WTC11 (cell line): ENCODE measurements around the gene CFAP119. TPM values are rescaled to one million over a fixed set of nuclear protein-coding genes. Genes with fewer than 3 reads are reported as not detected.

Source experiments
- ATAC-seq: fragments of 200-7000 bp; cut with Tn5 transposase; 2 replicates; pipeline ENCODE4 v1.10.0; 2021; ENCODE audit warnings: mild to moderate bottlenecking, moderate library complexity
- CTCF ChIA-PET: fragments of 300-600 bp; sonication (Branson Sonifier 250); formaldehyde crosslinking; loops from one replicate; lab custom pipeline; 2021; ENCODE audit warnings: antibody characterized with exemption; lab: Charles Lee
- POLR2A ChIA-PET: fragments of 350-600 bp; sonication (Branson Sonifier 250); formaldehyde crosslinking; loops from one replicate; lab custom pipeline; 2021; ENCODE audit warnings: antibody characterized with exemption; lab: Charles Lee
- DNase-seq: peaks from one replicate; pipeline ENCODE4 v3.0.0; 2021; ENCODE audit warnings: low spot score
- H3K27ac Mint-ChIP-seq: 2 replicates; pipeline ENCODE4 v1.8.0; 2021; ENCODE audit warnings: mixed read lengths
- H3K27me3 Mint-ChIP-seq: 2 replicates; pipeline ENCODE4 v1.8.0; 2021; ENCODE audit warnings: low read depth, mild to moderate bottlenecking, moderate library complexity, mixed read lengths
- H3K36me3 Mint-ChIP-seq: 2 replicates; pipeline ENCODE4 v1.8.0; 2021; ENCODE audit warnings: mixed read lengths
- H3K4me1 Mint-ChIP-seq: 2 replicates; pipeline ENCODE4 v1.8.0; 2022; ENCODE audit warnings: mixed read lengths
- H3K4me3 Mint-ChIP-seq: 2 replicates; pipeline ENCODE4 v1.8.0; 2021; ENCODE audit warnings: mild to moderate bottlenecking, moderate library complexity, mixed read lengths
- H3K9me3 Mint-ChIP-seq: 2 replicates; pipeline ENCODE4 v1.8.0; 2021; ENCODE audit warnings: mixed read lengths
- ATF1 ChIP-seq: sonication (generic); formaldehyde crosslinking; IDR thresholded peaks from 2 replicates; pipeline ENCODE4 v1.8.1; 2023; ENCODE audit warnings: mild to moderate bottlenecking, moderate library complexity, missing genetic modification reagents
- ELF4 ChIP-seq: sonication (generic); formaldehyde crosslinking; IDR thresholded peaks from 2 replicates; pipeline ENCODE4 v1.8.1; 2022; ENCODE audit warnings: low read depth, mild to moderate bottlenecking, moderate library complexity, missing genetic modification reagents
- EMX1 ChIP-seq: fragments of 250-450 bp; sonication (Bioruptor Pico); IDR thresholded peaks from 2 replicates; pipeline ENCODE4 v1.8.0; 2021; ENCODE audit warnings: mild to moderate bottlenecking
- NR3C1 ChIP-seq: sonication (generic); formaldehyde crosslinking; conservative IDR thresholded peaks from 2 replicates; pipeline ENCODE4 v1.8.1; 2023; ENCODE audit warnings: low read depth, mild to moderate bottlenecking, missing genetic modification reagents
- RELA ChIP-seq: sonication (generic); formaldehyde crosslinking; IDR thresholded peaks from 2 replicates; pipeline ENCODE4 v1.8.1; 2022; ENCODE audit warnings: missing genetic modification reagents, mild to moderate bottlenecking, borderline replicate concordance
- SOX15 ChIP-seq: fragments of 250-450 bp; sonication (Bioruptor Pico); IDR thresholded peaks from 2 replicates; pipeline ENCODE4 v1.9.0; 2021; ENCODE audit warnings: mild to moderate bottlenecking
- TCF7 ChIP-seq: sonication (generic); formaldehyde crosslinking; IDR thresholded peaks from 2 replicates; pipeline ENCODE4 v1.8.0; 2022; ENCODE audit warnings: mild to moderate bottlenecking, low read depth, missing genetic modification reagents, moderate library complexity
- ZBTB21 ChIP-seq: sonication (generic); formaldehyde crosslinking; IDR thresholded peaks from 2 replicates; pipeline ENCODE4 v1.8.1; 2023; ENCODE audit warnings: mild to moderate bottlenecking, missing genetic modification reagents, borderline replicate concordance
- ZNF232 ChIP-seq: sonication (generic); formaldehyde crosslinking; IDR thresholded peaks from 2 replicates; pipeline ENCODE4 v1.8.0; 2022; ENCODE audit warnings: mild to moderate bottlenecking, missing genetic modification reagents
- ZNF263 ChIP-seq: sonication (generic); formaldehyde crosslinking; IDR thresholded peaks from 2 replicates; pipeline ENCODE4 v1.8.1; 2022; ENCODE audit warnings: low read depth, mild to moderate bottlenecking, moderate library complexity, missing genetic modification reagents
- ZNF281 ChIP-seq: sonication (generic); formaldehyde crosslinking; IDR thresholded peaks from 2 replicates; pipeline ENCODE4 v1.8.0; 2023; ENCODE audit warnings: mild to moderate bottlenecking, missing genetic modification reagents
- ZNF317 ChIP-seq: sonication (generic); formaldehyde crosslinking; IDR thresholded peaks from 2 replicates; pipeline ENCODE4 v1.8.1; 2023; ENCODE audit warnings: low read depth, mild to moderate bottlenecking, moderate library complexity, missing genetic modification reagents, borderline replicate concordance
- ZNF416 ChIP-seq: fragments of 250-450 bp; sonication (Bioruptor Pico); IDR thresholded peaks from 2 replicates; pipeline ENCODE4 v1.9.0; 2021; ENCODE audit warnings: mild to moderate bottlenecking, inconsistent platforms
- ZNF532 ChIP-seq: fragments of 250-450 bp; sonication (Bioruptor Pico); IDR thresholded peaks from 2 replicates; pipeline ENCODE4 v1.9.0; 2021; ENCODE audit warnings: mild to moderate bottlenecking, borderline replicate concordance
- total RNA-seq: library from RNA; stranded (reverse); gene quantifications from 3 replicates; pipeline ENCODE4 v1.2.3, GENCODE V29; 2021
- TF ChIP-seq, protein P1 (sequence below): sonication (generic); formaldehyde crosslinking; IDR thresholded peaks from 2 replicates; pipeline ENCODE4 v1.8.0; 2022; ENCODE audit warnings: mild to moderate bottlenecking, missing genetic modification reagents
- TF ChIP-seq, protein P2 (sequence below): fragments of 200-600 bp; IDR thresholded peaks from 2 replicates; pipeline ENCODE4 v1.8.0; 2022; ENCODE audit warnings: antibody characterized with exemption
- TF ChIP-seq, protein P3 (sequence below): fragments of 250-450 bp; sonication (Bioruptor Pico); IDR thresholded peaks from 2 replicates; pipeline ENCODE4 v2.1.2; 2022; ENCODE audit warnings: mild to moderate bottlenecking, moderate library complexity

The CFAP119 gene
- total RNA-seq, 1 experiment from 2014 or later: 6.6 TPM

DNA sequence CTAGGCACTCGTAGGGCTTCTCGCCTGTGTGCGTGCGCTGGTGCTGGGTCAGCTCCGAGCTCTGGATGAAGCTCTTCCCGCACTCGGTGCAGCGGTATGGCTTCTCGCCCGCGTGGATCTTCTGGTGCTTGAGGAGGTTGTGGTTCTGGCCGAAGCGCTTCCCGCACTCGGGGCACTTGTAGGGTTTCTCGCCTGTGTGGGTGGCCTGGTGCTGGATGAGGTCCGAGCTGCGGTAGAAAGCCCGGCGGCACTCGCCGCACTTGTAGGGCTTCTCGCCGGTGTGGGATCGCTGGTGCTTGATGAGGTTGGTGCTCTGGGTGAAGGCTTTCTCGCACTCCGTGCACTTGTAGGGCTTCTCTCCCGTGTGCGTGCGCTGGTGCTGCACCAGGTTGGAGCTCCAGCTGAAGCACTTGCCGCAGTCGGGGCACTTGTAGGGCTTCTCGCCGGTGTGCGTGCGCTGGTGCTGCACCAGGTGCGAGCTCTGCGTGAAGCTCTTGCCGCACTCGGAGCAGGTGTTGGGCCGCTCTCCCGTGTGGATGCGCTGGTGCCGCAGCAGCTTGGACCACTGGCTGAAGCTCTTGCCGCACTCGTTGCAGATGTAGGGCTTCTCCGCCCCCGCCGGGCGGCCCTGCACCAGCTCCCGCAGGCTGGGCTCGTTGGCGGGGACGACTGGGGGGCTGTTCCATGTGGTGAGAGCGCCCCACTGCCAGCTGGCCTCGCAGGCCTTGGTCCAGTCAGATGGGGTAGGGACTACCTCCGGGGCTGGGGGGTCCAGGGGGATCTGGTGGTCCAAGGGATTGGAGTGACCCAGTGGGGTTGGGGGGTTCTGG, 21.6 kb upstream of the CFAP119 start (continued):
- no peak for TF ChIP-seq ZNF532 (CRISPR knock-in tag)
- TF ChIP-seq ZBTB21 (CRISPR knock-in tag): no peak
- TF ChIP-seq RELA (CRISPR knock-in tag): no peak
- TF ChIP-seq, protein P1, sequence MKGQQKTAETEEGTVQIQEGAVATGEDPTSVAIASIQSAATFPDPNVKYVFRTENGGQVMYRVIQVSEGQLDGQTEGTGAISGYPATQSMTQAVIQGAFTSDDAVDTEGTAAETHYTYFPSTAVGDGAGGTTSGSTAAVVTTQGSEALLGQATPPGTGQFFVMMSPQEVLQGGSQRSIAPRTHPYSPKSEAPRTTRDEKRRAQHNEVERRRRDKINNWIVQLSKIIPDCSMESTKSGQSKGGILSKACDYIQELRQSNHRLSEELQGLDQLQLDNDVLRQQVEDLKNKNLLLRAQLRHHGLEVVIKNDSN (CRISPR knock-in tag): no peak
- no peak for TF ChIP-seq EMX1 (CRISPR knock-in tag)
- no peak for TF ChIP-seq NR3C1 (CRISPR knock-in tag)
- TF ChIP-seq, protein P2, sequence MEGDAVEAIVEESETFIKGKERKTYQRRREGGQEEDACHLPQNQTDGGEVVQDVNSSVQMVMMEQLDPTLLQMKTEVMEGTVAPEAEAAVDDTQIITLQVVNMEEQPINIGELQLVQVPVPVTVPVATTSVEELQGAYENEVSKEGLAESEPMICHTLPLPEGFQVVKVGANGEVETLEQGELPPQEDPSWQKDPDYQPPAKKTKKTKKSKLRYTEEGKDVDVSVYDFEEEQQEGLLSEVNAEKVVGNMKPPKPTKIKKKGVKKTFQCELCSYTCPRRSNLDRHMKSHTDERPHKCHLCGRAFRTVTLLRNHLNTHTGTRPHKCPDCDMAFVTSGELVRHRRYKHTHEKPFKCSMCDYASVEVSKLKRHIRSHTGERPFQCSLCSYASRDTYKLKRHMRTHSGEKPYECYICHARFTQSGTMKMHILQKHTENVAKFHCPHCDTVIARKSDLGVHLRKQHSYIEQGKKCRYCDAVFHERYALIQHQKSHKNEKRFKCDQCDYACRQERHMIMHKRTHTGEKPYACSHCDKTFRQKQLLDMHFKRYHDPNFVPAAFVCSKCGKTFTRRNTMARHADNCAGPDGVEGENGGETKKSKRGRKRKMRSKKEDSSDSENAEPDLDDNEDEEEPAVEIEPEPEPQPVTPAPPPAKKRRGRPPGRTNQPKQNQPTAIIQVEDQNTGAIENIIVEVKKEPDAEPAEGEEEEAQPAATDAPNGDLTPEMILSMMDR: no peak
- no peak for TF ChIP-seq ZNF232 (CRISPR knock-in tag)
- TF ChIP-seq, protein P3, sequence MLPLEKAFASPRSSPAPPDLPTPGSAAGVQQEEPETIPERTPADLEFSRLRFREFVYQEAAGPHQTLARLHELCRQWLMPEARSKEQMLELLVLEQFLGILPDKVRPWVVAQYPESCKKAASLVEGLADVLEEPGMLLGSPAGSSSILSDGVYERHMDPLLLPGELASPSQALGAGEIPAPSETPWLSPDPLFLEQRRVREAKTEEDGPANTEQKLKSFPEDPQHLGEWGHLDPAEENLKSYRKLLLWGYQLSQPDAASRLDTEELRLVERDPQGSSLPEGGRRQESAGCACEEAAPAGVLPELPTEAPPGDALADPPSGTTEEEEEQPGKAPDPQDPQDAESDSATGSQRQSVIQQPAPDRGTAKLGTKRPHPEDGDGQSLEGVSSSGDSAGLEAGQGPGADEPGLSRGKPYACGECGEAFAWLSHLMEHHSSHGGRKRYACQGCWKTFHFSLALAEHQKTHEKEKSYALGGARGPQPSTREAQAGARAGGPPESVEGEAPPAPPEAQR (CRISPR knock-in tag): no peak
- no peak for TF ChIP-seq ZNF416

- Mint-ChIP-seq H3K36me3 (peaks cover 14% of the 10 kb centered on the region), H3K27me3 (no peaks in the 10 kb centered on the region), H3K4me1 (peaks cover 24% of the 10 kb centered on the region), H3K4me3 (no peak overlapping the region), H3K27ac (no peak overlapping the region), H3K9me3 (no peaks in the 10 kb centered on the region)
- DNase-seq (no peak), ATAC-seq (no peak)
- POLR2A ChIA-PET: interaction anchor here (1.4 to 1.8 kb wide), 2 partner anchors 23 to 25 kb away, joined by 7 to 9 read pairs; no protein-coding TSS in a partner anchor
- CTCF ChIA-PET: interaction anchor here (0.8 to 2.8 kb wide), 5 partner anchors 15 to 105 kb away, joined by 3 to 13 read pairs (median 5); no protein-coding TSS in a partner anchor
- TF ChIP-seq TCF7 (CRISPR knock-in tag): no peak
- TF ChIP-seq ZNF532 (CRISPR knock-in tag): no peak
- no peak for TF ChIP-seq ZNF281 (CRISPR knock-in tag)
- TF ChIP-seq SOX15 (CRISPR knock-in tag): no peak
- no peak for TF ChIP-seq ELF4 (CRISPR knock-in tag)
- TF ChIP-seq ZNF263 (CRISPR knock-in tag): no peak
- no peak for TF ChIP-seq ZNF317 (CRISPR knock-in tag)
- no peak for TF ChIP-seq ATF1 (CRISPR knock-in tag)
These were observed 20.8 kb upstream of the CFAP119 start for GRCh38 chr16:30782486-30783279.
